Stomach (tissue), 9 donors: ENCODE measurements around the gene ERAS. TPM values are rescaled to one million over a fixed set of nuclear protein-coding genes. Genes with fewer than 3 reads are reported as not detected.
"Not testable (repeated sequence)": the region's sequence is repeated elsewhere in the genome, so short reads cannot be mapped to it uniquely, and the experiment has no call there.

Experiments used
- DNase-seq, 2 donors: peaks; one replicate each; pipeline versions ENCODE4 v3.0.0 to v3.0.0-alpha.2; 2013 to 2019
- H3K27ac ChIP-seq, 5 donors: fragments of 200-600 bp in 4 of 5; sonication (generic) in 4 of 5; one replicate each; pipeline ENCODE4 v1.5.1; 2013 to 2019; ENCODE audit warnings: mild to moderate bottlenecking in 1 of 5, moderate library complexity in 1 of 5
- H3K27me3 ChIP-seq, 3 donors: fragments of 200-600 bp; sonication (generic); one replicate each; pipeline ENCODE4 v1.5.1; 2017 to 2019; ENCODE audit warnings: mixed run types in 1 of 3
- H3K36me3 ChIP-seq, 4 donors: fragments of 200-600 bp; sonication (generic); 1 replicate in 3 of 4; 2 replicates in 1 of 4; pipeline ENCODE4 v1.5.1; 2016 to 2019
- H3K4me1 ChIP-seq, 4 donors: fragments of 200-600 bp; sonication (generic); one replicate each; pipeline ENCODE4 v1.5.1; 2016 to 2019
- H3K4me3 ChIP-seq, 4 donors: fragments of 200-600 bp; sonication (generic) in 3 of 4; one replicate each; pipeline ENCODE4 v1.5.1; 2016 to 2019; ENCODE audit warnings: mild to moderate bottlenecking in 1 of 4
- H3K9me3 ChIP-seq, 4 donors: fragments of 200-600 bp; sonication (generic); one replicate each; pipeline ENCODE4 v1.5.1; 2016 to 2019
- CTCF ChIP-seq, 7 experiments: fragments of 450-650 bp in 4 of 7; fragments of 200-600 bp in 3 of 7; sonication (generic) in 3 of 7; IDR thresholded peaks; one replicate each; pipeline ENCODE4 v1.5.1; 2016 to 2019; ENCODE audit warnings: antibody characterized with exemption in 7 of 7, control low read depth in 2 of 7, mild to moderate bottlenecking in 1 of 7
- EP300 ChIP-seq: sonication (generic); formaldehyde crosslinking; IDR thresholded peaks from one replicate; pipeline ENCODE4 v1.6.1; 2017; ENCODE audit warnings: antibody characterized with exemption
- POLR2A ChIP-seq, 4 donors: fragments of 450-650 bp; IDR thresholded peaks; one replicate each; pipeline ENCODE4 v1.6.1; 2016; ENCODE audit warnings: antibody characterized with exemption in 4 of 4, control low read depth in 2 of 4, mild to moderate bottlenecking in 1 of 4, moderate library complexity in 1 of 4
- POLR2AphosphoS5 ChIP-seq, 3 donors: sonication (generic); formaldehyde crosslinking; IDR thresholded peaks; one replicate each; pipeline ENCODE4 v1.6.1; 2016; ENCODE audit warnings: antibody characterized with exemption in 3 of 3
- WGBS, 5 donors: extraction: QIAGEN DNeasy Blood & Tissue Kit in 3 of 5; methylation state at CpG; one replicate each; pipeline versions ENCODE4 v1.1.5 to v1.1.7; 2013 to 2018; 5-methylcytosine and 5-hydroxymethylcytosine counted together
- intact Hi-C: fragments of 100-400 bp; cut with DNase I; formaldehyde crosslinking; loops from one replicate; pipeline ENCODE4 v1.15.1; 2023; ENCODE audit warnings: low total_unique reads
- polyA plus RNA-seq, 3 donors: library from polyadenylated mRNA; stranded (reverse); fragments of 200-250 nt; gene quantifications; one replicate each; pipeline ENCODE4 v1.2.3, GENCODE V29; 2013
- total RNA-seq, 5 donors: library from RNA; depleted of rRNA; stranded (reverse); fragments of >200 nt; gene quantifications; one replicate each; pipeline versions ENCODE4 v1.1.0 to v1.2.3, GENCODE V29; 2014 to 2016
- donor health status: healthy with polysubstance abuse.
- donor health status: Bipolar disorder and iron deficiency.
- donor health status: healthy.

ERAS gene
- total and polyA plus RNA-seq, 8 donors: not detected

- peaks cover 0 to 18% (median 6%) of the 10 kb centered on the region in 4 donors for H3K4me1 ChIP-seq
- peak within 1 kb of the TSS; percentile 21 to 42 (median 30) for H3K4me3 ChIP-seq
- no peaks in the 10 kb centered on the region for H3K36me3 ChIP-seq
- H3K27ac ChIP-seq: no peak within 1 kb of the TSS
- WGBS, 5 donors: 14 to 50% (median 43%) methylated on average over 9 to 33 of the region's 35 CpGs
- peaks cover 0 to 14% (median 0%) of the 10 kb centered on the region in 4 donors for H3K9me3 ChIP-seq
- intact Hi-C loops: no loop called here
- peaks cover 6 to 51% (median 45%) of the 10 kb centered on the region in 3 donors for H3K27me3 ChIP-seq
- TF ChIP-seq CTCF (IDR thresholded peaks at IDR 0.05) (no peak), POLR2A (IDR thresholded peaks at IDR 0.05) (no peak), POLR2AphosphoS5 (IDR thresholded peaks at IDR 0.05) (no peak), EP300 (no peak)
- peak in 1 of 2 donors; percentile 67 for DNase-seq
Measured at GRCh38 chrX:48835524-48836329, 9.4 kb downstream of the ERAS start, which contains the start of gene PCSK1N. Gene PCSK1N (minus strand): TSS chrX:48835610. CDS start chrX:48835532, 78 bp downstream.

- Histone ChIP-seq H3K27ac (no peak overlapping the region), H3K4me3 (no peak overlapping the region), H3K4me1 (peaks cover 0 to 9% (median 6%) of the 10 kb centered on the region in 4 donors), H3K27me3 (peaks cover 0 to 15% (median 13%) of the 10 kb centered on the region in 3 donors), H3K9me3 (no peaks in the 10 kb centered on the region), H3K36me3 (no peaks in the 10 kb centered on the region)
- WGBS, 5 donors: 82 to 87% (median 85%) methylated on average over 10 of the region's 10 CpGs
- intact Hi-C loops: no loop called here
- no peak for DNase-seq
- TF ChIP-seq POLR2A (IDR thresholded peaks at IDR 0.05) (no peak), CTCF (IDR thresholded peaks at IDR 0.05) (no peak), POLR2AphosphoS5 (IDR thresholded peaks at IDR 0.05) (no peak), EP300 (no peak)
Measured at GRCh38 chrX:48839686-48840085, 13.4 kb downstream of the ERAS start.

DNA sequence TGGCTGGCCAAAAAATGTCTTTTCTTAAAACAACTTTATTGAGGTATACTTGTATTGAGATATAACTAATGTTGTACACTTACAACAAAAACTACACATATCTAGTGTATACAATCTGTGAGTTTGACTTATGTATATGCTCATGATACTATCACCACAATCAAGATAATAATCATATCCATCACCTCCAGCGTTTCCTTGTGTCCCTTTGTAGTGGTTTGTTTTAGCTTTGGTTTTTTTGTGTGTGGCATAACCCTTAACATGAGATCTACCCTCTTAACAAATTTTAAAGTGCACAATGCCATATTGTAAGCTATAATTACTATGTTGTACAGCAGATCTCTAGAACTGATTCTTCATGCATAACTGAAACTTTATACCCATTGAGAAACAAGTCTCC, 22.5 kb downstream of the ERAS start:
- intact Hi-C loops: no loop called here
- Histone ChIP-seq H3K9me3 (peaks cover 0 to 11% (median 0%) of the 10 kb centered on the region in 4 donors), H3K36me3 (no peaks in the 10 kb centered on the region), H3K27me3 (peaks cover 0 to 6% (median 0%) of the 10 kb centered on the region in 3 donors), H3K4me1 (no peaks in the 10 kb centered on the region), H3K27ac (no peak overlapping the region), H3K4me3 (no peak overlapping the region)
- WGBS, 5 donors: 27 to 50% (median 35%) methylated on average over 1 of the region's 1 CpG
- TF ChIP-seq POLR2A (IDR thresholded peaks at IDR 0.05): no peak
- no peak for TF ChIP-seq POLR2AphosphoS5 (IDR thresholded peaks at IDR 0.05)
- no peak for TF ChIP-seq CTCF (IDR thresholded peaks at IDR 0.05)
- no peak for TF ChIP-seq EP300
- no peak for DNase-seq

DNA sequence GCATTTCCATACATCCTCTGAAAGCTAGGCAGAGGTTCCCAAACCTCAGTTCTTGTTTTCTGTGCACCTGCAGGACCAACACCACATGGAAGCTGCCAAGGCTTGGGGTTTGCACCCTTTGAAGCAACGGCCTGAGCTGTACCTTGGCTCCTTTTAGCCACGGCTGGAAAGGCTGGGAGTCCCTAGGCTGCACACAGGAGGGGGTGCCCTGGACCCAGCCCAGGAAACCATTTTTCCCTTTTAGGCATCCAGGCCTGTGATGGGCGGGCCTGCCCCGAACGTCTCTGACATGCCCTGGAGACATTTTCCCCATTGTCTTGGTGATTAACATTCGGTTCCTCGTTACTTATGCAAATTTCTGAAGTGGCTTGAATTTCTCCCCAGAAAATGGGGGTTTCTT, 26.5 kb downstream of the ERAS start:
- no peaks in the 10 kb centered on the region for H3K36me3 ChIP-seq
- peaks cover 0 to 11% (median 0%) of the 10 kb centered on the region in 4 donors for H3K9me3 ChIP-seq
- no peak for TF ChIP-seq POLR2A (IDR thresholded peaks at IDR 0.05)
- TF ChIP-seq CTCF (IDR thresholded peaks at IDR 0.05): no peak
- no peak for TF ChIP-seq POLR2AphosphoS5 (IDR thresholded peaks at IDR 0.05)
- no peak for TF ChIP-seq EP300
- intact Hi-C loops: no loop called here
- WGBS, 5 donors: 62 to 93% (median 83%) methylated on average over 6 to 7 of the region's 7 CpGs
- no peak overlapping the region for H3K4me3 ChIP-seq
- no peaks in the 10 kb centered on the region for H3K4me1 ChIP-seq
- no peak overlapping the region for H3K27ac ChIP-seq
- DNase-seq: no peak
- peaks cover 0 to 6% (median 0%) of the 10 kb centered on the region in 3 donors for H3K27me3 ChIP-seq

DNA sequence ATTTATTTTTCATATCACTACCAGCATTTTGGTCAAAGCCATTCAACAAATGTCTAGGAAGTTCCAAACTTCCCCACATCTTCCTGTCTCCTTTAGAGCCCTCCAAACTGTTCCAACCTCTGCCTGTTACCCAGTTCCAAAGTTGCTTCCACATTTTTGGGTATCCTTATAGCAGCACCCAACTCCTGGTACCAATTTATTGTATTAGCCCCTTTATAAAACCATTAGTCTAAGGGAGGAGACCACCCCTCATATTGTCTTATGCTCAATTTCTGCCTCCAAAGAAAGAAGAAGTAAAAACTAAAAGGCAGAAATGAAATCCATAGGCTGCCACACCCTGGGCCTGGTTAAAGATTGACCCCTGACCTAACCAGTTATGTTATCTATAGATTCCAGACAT, 27.2 kb downstream of the ERAS start:
- H3K27me3 ChIP-seq, H3K4me1 ChIP-seq, DNase-seq, intact Hi-C loops, H3K4me3 ChIP-seq, H3K36me3 ChIP-seq, H3K27ac ChIP-seq: not testable (repeated sequence)
- H3K9me3 ChIP-seq: peaks cover 0 to 11% (median 0%) of the 10 kb centered on the region in 4 donors

DNA sequence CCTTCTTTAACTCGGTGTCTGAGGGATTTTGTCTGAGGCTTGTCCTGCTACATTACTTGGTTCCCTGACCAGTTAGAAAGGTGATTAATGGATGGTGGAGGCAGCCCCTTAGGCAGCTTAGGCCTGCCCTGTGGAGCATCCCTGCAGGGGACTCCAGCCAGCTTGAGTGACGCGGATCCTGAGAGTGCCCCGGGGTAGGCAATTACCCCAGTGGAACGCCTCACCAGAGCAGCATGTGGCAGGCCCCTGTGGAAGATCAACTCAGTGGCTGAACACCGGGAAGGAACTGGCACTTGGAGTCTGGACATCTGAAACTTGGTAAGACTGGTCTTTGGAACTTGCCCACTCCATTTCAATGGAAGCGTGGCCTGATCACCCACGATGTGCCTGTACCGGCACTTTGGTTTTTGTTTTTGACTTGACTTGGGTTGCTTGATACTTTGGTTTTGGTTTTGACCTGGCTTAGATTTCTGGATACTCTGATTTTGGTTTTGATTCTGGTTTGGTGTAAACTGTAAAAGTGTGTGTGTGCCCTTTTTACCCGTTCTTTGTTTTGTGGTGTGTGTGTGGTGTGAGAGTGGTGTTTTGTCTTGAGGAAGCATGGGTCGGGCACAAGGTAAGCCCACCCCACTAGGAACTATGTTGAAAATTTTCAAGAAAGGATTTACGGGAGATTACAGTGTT, 27.9 kb downstream of the ERAS start:
- intact Hi-C loops, H3K4me1 ChIP-seq, H3K27ac ChIP-seq, H3K4me3 ChIP-seq, H3K27me3 ChIP-seq, DNase-seq, H3K36me3 ChIP-seq: not testable (repeated sequence)
- 59 to 88% (median 85%) methylated on average over 3 to 12 of the region's 12 CpGs for WGBS, 5 donors
- H3K9me3 ChIP-seq: peaks cover 0 to 11% (median 0%) of the 10 kb centered on the region in 4 donors
